Activated T-cell treated with anti-CD3 and anti-CD28 coated beads for 48 hours (primary cell): ENCODE data around the gene FBXL13.
"Not testable (repeated sequence)": the region's sequence is repeated elsewhere in the genome, so short reads cannot be mapped to it uniquely, and the experiment has no call there.

ENCODE experiments used
- DNase-seq: peaks from one replicate; pipeline ENCODE4 v3.0.0-alpha.2; 2020; ENCODE audit warnings: low read depth

Gene FBXL13

DNA sequence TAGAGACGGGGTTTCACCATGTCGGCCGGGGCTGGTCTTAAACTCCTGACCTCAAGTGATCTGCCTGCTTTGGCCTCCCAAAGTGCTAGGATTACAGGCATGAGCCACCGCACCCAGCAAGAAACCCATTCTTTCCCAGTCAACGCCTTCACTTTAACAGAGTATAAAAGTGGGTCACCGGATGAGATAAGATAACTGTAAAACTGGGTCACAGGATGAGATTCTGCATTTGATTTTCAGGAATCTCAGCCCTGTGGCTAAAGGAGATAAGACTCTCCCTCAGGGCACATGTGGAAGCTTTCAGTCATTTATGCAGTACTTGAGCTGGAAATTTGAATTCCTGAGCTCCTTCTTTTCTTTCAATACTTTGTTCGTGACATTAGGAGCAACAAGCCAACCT is 91.0 kb downstream of the FBXL13 start:
- no peak for DNase-seq

DNA sequence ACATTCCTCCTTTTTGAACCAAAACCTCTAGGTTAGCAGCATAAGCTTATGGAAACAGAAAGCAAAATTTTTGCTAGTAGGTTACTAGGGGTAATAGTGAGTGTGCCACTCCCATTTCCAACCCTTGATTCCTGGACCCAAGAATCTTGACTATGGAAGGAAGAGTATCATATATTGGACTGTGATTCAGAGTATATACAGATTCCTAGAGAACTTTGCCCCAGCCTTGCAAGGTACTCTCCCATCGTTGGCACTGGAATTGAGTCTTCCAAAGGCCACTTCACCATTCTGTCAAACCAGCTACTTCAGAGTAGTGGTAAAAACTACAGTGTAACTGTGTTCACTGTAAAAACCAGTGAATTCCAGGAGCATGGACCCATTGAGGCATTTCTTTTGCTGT is 92.4 kb downstream of the FBXL13 start:
- DNase-seq, result no peak

DNA sequence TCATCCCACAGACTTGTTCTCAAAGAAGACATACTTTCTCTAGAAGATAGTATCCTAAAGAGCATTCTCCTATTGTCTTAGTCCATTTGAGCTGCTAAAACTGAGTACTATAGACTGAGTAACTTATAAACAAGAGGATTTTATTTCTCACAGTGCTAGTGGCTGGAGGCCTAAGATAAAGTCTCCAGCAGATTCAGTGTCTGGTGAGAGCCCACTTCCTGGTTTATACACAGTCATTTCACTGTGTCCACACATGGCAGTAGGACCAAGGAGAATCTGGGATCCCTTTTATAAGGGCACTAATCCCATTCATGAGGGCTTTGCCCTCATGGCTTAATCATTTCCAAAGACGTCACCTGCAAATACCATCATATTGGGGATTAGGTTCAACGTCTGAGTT is 93.1 kb downstream of the FBXL13 start:
- DNase-seq, result no peak

DNA sequence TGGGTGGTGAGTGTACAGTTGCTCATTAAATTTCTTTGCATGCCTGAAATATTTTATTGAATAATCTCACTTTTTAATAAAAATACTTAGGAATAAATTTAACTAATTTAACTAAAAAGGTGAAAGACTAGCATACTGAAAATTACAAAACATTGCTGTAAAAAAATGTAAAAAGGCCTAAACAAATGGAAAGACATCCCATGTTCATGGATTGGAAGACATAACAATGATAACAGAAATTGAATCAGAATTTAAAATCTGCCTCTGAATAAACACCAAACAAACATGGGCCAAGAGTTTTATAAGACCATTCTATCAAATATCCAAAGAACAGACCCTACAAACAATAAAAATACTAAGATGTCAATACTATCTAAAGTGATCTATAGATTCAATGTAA is 94.9 kb downstream of the FBXL13 start:
- no peak for DNase-seq

DNA sequence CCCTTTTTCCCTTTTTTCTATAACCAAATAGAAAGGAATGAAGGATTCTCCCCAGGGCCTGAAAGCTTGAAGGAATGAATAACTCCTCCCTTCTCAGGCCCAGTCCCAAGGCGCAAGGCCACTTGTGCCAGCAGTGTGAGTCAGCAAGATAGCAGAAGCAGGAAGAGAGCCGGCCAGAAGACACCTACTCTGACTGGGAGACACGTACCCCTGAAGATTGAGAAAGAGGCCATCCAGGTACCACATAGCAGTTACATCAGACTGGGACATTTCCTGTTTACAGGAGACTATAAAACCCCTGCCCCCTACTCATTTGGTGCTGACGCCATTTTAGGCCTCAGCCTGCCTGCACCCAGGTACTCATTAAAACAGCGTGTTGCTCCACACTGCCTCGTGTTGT is 96.3 kb downstream of the FBXL13 start:
- DNase-seq, result no peak

DNA sequence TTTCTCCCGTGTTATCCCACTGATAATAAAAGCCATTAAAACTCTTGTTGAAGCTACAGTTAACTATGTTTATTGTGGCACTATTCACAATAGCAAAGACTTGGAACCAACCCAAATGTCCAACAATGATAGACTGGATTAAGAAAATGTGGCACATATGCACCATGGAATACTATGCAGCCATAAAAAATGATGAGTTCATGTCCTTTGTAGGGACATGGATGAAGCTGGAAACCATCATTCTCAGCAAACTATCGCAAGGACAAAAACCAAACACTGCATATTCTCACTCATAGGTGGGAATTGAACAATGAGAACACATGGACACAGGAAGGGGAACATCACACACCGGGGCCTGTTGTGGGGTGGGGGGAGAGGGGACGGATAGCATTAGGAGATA is 97.0 kb downstream of the FBXL13 start:
- not testable (repeated sequence) for DNase-seq

DNA sequence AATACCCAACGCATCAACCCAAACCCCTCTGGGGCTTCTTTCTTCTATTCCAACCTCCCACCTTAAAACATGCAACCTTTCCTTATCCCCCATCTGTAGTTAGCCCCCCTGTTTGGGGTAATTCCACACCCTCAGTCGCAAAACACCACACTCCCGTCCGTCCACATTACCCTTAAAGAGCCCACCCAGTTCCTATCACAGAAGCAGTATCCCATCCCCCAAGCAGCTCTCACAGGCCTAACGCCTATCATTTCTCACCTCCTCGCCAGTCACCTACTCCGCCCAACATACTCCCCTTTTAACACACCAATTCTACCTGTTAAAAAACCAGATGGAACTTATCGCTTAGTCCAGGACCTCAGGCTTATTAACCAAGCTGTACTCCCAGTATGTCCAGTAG is 98.1 kb downstream of the FBXL13 start:
- DNase-seq, result no peak

DNA sequence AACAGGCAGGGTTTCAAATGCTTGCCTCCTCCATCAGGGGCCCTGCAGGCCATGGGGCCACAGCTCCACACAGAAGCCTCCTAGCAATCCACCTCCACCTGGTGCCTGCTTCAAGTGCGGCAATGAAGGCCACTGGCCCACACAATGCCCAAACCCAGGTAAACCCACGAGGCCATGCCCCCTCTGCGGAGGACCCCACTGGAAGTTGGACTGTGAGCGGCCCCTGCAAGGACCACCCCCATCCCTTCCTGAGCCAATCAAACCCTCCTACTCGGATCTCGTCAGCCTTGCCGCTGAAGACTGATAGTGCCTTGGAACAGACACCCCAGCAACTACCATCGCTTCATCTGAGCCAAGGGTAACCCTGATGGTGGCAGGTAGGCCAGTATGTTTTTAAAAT is 98.7 kb downstream of the FBXL13 start:
- no peak for DNase-seq

DNA sequence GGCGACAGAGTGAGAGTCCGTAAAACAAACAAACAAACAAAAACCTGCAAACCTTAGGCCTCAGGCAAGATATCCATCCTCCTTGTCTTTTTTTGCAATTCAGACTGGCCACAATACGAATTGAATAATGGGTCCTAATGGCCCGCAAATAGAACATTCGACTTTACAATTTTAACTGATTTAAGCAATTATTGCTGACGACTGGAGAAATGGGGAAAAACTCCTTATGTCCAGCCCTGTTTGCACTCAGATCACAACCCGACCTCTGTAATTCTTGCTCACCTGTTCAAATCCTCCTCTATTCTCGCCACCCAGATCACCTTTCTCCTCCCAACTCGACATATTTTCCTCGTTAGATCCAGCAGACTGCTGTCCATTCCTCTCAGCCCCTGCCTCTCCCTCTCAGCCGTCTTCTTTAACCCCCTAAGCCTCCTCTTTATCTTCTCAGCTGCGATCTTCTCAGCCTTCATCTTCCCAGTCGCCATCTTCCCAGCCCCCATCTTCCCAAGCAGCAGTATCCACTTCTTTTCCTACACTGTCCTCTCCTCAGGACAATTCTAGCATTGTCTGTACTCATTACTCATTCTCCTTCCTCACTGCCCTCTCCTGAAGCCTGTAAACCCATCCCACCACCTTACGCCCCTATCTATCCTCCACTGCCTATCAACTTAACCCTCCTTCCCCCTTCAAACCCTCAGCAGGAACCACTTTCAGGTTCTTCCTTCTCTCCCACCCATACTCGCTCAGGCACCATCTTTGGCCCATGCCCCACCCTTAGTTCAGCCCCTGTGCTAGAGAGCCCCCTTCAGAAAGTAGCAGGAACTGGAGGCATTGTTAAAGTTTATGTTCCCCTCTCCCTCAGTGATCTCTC is 100.0 kb downstream of the FBXL13 start:
- no peak for DNase-seq

DNA sequence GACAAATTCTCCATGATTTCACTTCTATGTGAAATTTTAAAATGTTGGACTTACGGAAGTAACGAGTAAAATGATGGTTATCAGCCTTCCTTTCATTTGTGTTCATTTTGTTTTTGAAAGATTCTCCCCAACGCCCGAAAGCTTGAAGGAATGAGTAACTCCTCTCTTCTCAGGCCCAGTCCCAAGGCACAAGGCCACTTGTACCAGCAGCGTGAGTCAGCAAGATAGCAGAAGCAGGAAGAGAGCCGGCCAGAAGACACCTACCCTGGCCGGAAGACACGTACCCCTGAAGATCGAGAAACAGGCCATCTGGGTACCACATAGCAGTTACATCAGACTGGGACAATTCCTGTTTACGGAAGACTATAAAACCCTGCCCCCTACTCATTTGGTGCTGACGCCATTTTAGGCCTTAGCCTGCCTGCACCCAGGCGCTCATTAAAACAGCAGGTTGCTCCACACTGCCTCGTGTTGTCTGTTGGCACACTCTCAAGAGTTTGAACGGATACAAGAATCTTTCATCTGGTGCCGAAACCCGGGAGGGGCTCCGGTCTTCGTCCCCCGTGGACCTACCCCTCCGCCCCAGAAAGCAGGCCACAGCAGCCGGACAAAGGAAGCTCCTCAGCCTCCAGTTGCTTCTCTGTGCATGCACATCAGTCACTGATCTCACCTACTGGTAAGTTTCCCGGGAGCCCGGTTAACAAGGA is 101.3 kb downstream of the FBXL13 start:
- no peak for DNase-seq

DNA sequence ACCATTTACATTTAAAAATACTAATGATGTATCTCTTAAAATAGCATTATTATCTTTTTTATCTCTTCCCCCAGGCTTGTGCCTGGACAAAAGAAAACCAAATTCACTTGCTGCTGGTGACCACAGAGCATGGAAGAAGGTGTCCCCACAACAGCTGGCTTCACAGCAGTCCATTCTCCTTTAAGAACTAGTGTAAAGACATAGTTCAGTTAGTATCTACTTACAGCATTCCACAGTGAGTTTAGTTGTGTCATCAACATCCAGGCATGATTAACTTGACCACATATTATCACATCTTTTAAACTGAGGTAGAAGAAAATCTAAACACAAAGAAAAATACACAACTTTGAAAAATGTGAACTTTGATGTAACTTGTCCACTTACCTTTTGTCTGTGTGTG is 106.8 kb downstream of the FBXL13 start:
- no peak for DNase-seq

DNA sequence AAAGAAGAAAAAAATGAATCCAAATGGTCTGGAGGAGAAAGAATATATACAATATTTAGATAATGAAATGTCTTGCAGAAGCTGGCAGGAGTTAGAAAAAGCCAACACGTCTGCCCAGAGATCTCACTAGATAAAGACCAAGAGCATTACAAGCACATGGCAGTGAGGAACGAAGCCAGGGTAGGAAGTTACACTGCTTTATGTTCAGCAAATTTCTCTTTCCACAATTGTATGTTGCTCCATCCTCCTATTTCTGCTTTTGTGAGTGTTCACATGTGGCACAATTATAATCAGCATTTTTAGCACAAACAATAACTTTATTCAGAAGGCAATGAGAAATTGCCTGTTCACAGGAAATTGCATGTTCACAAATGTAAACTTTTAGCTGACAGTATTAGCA is 108.1 kb downstream of the FBXL13 start:
- DNase-seq, result no peak

DNA sequence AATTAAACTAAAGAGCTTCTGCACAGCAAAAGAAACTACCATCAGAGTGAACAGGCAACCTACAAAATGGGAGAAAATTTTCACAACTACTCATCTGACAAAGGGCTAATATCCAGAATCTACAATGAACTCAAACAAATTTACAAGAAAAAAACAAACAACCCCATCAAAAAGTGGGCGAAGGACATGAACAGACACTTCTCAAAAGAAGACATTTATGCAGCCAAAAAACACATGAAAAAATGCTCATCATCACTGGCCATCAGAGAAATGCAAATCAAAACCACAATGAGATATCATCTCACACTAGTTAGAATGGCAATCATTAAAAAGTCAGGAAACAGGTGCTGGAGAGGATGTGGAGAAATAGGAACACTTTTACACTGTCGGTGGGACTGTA is 112.6 kb downstream of the FBXL13 start:
- not testable (repeated sequence) for DNase-seq

DNA sequence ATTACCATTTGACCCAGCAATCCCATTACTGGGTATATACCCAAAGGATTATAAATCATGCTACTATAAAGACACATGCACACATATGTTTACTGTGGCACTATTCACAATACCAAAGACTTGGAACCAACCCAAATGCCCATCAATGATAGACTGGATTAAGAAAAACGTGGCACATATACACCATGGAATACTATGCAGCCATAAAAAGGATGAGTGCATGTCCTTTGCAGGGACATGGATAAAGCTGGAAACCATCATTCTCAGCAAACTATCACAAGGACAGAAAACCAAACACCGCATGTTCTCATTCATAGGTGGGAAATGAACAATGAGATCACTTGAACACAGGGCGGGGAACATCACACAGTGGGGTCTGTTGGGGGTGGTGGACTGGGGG is 116.6 kb downstream of the FBXL13 start:
- DNase-seq, result not testable (repeated sequence)

DNA sequence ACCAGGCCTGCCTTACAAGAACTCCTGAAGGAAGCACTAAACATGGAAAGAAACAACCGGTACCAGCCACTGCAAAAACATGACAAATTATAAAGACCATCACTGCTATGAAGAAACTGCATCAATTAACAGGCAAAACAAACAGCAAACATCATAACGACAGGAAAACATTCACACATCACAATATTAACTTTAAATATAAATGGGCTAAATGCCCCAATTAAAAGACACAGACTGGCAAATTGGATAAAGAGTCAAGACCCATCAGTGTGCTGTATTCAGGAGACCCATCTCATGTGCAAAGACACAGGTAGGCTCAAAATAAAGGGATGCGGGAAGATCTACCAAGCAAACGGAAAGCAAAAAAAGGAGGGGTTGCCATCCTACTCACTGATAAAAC is 120.2 kb downstream of the FBXL13 start:
- DNase-seq, result not testable (repeated sequence)

DNA sequence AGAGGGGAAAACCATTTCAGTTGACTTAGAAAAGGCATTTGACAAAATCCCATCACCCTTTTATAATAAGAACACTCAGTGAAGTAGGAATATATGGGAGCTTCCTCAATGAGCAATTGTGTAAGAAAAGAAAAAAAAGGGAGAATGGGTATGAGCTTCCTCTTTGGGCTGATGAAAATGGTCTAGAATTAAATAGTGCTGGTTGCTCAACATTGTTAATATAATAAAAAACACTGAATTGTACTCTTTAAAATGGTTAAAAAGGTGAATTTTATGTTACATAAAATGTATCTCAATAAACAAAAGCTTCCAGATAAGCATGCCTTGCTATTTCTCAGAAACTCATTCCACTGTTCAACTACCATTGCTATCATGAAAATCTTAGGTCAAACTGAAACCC is 121.2 kb downstream of the FBXL13 start:
- no peak for DNase-seq

DNA sequence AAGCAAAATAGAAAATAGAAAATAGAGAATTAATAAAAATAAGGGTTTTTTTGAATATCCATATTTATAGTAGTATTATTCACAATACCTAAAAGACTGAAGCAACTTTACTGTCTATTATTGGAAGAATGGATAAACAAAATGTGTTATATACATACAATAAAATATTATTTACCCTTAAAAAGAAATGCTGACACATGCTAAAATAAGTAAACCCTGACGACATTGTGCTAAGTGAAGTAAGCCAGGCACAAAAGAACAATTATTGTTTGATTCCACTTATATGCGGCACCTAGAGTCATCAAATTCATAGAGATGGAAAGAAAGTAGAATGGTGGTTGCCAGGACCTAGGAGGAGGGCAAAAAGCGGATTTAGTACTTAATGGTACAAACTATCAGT is 122.8 kb downstream of the FBXL13 start:
- DNase-seq, result no peak

DNA sequence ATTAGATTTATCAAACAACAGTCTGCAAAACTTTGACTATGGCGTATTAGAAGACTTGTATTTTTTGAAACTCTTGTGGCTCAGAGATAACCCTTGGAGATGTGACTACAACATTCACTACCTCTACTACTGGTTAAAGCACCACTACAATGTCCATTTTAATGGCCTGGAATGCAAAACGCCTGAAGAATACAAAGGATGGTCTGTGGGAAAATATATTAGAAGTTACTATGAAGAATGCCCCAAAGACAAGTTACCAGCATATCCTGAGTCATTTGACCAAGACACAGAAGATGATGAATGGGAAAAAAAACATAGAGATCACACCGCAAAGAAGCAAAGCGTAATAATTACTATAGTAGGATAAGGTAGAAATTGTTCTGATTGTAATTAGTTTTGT is 130.4 kb downstream of the FBXL13 start:
- no peak for DNase-seq

DNA sequence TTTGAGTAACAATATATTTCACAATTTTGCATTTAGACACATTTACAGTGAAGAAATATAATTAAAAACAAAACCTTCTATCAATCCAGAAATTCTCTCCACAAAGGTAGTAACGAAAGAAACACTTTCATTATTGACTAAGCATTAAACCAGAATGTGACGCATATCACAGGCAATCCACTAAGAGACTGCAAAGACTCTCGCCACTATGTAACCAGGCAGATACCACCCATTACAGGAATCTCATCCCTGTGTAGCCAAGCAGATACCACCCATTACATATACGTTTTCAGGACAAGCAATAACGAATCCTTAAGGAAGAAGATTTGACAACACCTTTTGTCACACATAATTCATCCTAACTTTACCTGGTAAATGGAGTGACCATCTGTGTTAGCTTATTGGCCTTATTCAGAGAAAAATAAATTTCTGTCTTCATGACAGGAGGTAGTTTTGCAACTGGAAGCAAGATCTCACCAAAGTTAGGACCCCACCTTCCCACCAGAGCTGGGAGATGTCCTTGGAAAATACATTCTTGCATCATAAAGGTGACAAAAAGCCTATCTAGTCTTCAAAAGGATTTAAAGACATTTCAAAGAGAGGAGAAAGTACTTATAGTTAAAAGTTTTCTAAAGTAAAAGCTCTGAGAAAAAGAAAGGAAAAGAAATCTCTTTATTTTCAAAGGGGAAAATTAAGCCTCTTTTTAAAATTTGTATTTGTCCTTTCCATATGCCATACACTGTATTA is 131.0 kb downstream of the FBXL13 start:
- no peak for DNase-seq

DNA sequence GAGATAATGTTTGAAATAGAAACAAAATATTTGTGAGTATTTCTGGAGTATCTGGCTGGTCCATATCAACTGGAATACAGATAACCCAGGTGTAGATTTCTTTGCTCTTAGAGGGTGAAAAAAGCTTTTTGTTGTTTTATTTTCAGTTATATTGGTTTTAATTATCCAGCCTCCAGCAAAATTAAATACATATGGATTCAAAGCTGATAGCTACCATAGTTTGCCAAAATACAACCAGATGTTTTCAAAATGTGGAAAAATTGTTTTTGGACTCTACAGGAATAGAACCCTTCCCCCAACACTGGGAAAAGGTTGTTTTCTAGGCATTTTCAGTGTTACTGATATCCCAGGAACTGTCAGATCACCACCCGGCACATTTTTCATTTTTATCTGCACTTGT is 131.7 kb downstream of the FBXL13 start:
- DNase-seq, result no peak

DNA sequence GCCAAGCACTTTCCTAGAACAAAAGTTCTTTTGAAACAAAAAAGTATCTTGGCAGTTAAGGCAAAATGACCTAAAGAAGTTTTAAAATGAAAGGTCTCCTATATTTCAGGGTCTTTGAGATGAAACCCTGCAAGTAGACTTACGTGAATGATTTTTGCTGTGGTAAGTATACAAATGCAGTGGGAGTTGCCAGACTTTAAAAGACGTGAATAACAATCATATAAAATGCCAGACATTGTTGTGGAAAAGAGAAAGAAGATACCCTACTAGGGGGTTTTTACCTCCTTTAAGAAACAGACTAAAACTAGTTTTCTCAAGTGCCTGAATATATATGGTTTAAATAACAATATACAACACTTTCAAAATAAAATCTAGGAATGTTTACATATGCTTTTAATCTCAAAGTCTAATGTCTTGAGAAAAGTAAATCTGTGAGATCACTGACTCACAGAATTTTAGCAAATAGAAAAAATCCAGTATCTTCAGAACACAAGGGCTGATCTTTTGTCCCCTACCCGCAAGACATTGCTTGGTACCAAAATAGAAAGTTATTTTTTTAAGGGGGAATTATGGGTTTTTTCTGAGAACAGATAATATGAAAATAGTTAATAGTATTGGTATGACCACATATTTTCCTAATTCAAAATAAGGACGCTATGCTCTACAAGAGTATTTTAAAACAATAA is 132.3 kb downstream of the FBXL13 start:
- DNase-seq, result no peak

DNA sequence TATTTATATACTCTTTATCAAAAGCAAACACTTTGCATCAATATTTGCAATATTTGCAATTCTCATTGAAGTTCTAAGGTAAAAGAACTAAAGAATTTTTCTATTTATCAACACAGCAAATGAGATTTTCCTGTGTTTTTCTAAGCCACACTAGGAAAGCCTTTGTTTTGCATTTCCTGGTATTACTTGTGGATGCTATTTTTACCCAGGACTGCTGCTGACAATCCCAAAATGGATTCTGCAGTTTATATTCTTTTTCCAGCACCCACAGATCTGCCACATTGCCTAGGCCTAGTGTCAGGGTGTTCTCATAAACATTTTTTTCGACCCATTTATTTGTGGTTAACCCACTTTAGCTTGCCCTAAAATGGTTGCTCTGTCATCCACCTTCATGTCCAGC is 135.9 kb downstream of the FBXL13 start:
- no peak for DNase-seq
